Stimulated activated CD4-positive, alpha-beta T cell treated with anti-CD3 and anti-CD28 coated beads, TNF-alpha, amount 100 ng/mL, for 24 hours (primary cell): Measurements from ENCODE around the gene TRPM2.

Experiments
- DNase-seq, 3 experiments: peaks; one replicate each; pipeline ENCODE4 v3.0.0-alpha.2; 2020; ENCODE audit warnings: low read depth in 3 of 3

The TRPM2 gene

DNA sequence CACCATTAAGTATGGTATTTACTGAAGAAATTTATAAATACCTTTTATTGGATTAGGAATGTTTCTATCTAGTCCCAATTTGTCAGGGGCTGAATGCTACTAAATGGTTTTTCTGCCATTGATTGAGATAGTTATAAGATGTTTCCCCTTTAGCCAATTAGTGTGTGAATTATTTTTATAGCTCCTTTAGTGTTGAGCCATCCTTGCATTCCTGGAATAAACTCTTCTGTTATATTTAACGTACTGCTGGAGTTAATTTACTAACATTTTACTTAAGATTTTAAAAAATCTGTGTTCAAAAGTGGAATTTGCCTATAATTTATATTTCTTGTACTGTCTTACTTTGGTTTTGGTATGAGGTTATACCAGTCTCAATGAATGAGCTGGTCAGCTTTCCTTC, 76.5 kb downstream of the TRPM2 start:
- no peak for DNase-seq

DNA sequence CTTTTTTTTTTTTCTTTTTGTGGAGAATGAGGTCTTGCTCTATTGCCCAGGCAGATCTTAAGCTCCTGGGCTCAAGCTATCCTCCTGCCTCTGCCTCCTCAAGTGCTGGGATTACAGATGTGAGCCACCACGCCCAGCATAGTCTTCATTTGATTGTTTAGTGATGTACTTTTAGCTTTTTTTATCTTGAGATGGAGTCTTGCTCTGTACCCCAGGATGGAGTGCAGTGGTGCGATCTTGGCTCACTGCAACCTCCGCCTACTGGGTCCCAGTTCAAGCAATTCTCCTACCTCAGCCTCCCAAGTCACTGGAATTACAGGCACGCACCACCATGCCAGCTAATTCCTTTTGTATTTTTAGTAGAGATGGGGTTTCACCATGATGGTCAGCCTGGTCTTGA, 77.9 kb downstream of the TRPM2 start:
- no peak for DNase-seq

DNA sequence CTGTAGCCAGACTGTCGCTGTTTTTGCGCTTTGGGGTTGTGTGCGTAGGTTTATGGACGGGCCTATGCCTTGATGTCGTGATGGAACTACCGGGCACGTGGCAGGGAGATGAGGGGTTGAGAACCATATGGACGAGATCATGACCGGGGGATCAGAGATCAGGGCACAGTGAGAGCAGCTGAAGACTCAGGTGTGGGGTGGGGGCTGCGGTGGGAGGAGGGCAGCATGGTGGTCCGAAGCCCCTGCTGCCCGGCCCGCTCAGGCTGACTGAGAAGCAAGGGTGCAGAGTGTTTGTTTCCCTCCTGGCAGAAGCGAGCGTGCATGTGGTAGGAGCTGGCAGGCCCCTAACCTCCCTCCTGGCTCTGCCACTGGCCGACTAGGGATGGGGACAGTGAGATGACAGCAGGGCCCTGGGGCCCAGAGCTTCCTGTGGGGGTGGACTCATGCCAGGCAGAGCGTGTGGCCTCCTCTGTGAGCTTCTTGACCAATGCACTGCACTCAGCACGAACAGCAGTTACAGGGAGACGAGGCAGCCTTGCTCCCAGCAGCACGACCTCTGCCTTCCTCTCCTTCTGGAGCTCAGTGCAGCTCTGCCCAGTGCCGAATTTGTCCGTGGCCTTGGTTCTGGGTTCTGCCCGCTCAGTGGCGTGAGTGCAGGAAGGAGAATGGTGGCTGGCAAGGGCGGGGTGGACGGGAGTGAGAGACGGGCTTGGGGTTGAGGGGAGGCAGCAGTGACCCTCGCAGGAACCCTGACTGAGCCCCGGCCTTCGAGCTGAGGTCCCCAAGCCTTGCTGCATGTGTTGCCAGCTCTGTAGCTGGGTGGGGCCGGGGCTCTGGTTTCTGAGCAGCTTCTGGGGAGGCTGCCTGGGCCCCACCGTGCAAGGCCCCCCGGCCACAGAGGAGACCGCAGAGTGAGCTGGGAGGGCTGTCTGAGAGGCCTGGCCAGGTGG, 79.7 kb downstream of the TRPM2 start:
- no peak for DNase-seq

DNA sequence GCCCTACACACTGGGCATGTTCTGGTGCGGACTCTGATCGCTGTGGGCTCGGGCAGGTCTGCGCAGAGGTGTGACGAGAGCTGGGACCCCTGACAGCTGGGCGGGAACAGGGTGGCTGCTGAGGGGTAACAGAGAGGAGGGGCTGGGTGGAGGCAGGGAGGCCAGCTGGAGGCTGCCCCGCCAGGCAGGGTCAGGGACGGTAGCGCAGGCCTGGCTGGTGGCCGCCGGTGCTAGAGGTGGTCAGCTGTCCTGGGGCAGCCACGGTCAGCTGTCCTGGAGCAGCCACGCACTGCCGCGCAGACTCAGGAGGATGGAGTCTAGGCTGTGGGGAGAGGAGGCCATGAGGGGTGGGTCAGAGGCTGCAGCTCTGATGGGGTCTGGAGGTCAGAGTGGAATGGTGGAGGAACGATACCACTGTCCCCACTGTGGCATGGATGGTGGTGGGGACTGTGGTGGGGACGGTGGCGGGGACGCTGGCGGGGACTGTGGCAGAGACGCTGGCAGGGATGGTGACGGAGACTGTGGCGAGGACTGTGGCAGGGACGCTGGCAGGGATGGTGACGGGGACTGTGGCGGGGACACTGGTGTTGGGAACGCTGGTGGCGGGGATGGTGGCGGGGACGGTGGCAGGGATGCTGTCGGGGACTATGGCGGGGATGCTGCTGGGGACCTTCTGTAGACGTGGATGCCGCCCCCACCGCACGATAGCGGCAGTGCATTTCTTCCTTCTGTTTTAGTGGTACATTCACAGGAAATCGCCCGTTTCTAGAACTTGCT, 80.6 kb downstream of the TRPM2 start:
- no peak for DNase-seq

DNA sequence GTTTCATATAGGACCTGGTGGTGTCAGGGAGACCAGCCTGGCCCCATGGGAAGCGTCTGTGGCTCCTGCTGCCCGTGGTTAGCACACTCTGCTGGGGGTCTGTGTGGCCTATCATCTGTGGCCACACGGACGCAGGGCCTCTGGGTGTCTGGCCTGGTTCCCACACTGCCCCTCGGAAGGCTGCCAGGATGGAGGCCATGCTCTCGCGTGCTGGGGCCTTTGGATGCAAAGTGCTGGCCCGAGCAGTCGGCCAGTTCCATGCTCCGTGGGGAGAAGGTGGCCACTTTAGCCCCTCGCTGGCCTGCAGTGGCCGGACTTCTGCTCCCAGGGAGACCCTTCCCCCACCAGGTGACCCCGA, 81.1 kb downstream of the TRPM2 start:
- no peak for DNase-seq

DNA sequence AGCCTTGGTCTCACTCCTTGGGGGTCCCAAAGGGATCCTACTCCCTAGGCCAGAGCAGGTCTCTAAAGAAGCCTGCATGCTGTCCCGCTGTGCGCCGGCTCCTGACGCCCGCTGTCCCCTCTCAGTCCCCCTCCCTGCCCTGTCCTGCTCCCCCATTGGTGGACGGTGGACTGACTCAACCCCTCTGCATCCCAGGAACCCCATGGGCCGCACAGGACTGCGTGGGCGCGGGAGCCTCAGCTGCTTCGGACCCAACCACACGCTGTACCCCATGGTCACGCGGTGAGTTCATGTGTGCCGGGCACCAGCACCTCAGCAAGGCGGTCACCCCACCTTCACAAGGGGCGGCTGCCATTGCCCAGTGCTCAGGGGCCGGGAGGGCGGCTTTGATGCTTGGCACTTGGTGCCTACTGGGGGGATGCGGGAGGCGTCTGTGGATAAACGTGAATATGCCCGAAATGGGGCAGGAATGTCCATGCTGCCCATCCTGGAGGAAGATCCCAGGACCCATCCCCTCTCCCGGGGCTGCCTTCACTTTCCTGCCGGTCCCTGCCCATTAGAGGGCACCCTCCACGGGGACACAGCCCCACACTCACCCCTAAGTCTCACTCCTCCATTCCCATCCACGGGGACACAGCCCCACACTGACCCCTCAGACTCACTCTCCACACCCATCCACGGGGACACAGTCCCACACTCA, 81.7 kb downstream of the TRPM2 start:
- DNase-seq: no peak

DNA sequence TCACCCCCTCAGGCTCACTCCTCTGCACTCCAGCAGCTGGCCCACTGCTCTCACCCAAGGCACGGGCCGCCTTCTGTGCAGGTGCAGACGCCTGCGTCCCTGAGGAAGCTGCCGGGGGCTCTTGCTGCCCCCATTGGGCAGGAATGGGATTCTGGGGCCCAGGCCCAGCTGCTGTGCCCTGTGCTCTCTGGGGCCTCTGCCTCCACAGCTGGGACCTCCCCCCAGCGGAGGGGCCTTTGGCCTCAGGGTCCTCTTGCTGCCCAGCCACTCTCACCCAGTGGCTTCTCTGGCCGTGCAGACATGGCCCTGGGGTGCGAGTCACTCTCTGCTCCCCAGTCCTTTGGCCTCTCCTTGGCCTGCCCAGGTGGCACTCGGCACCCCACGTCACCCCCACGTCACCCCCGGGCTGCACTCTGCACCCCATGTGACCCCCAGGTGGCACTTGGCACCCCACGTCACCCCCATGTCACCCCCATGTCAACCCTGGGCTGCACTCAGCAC, 82.7 kb downstream of the TRPM2 start:
- DNase-seq: no peak

DNA sequence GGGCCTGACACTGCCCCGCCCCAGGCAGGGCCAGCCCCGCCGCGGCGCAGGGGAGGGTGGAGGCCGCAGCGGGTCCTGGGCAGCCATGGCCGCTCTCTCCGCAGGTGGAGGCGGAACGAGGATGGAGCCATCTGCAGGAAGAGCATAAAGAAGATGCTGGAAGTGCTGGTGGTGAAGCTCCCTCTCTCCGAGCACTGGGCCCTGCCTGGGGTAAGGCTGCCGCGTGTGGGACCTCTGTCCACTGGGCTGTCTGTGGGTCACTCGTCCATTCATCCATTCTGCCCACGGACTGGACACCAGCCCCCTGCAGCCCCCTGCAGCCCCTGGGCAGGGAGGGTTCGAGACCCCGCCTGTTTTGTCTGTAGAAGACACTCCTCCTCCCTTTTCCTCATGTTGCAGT, 83.5 kb downstream of the TRPM2 start:
- DNase-seq: no peak

DNA sequence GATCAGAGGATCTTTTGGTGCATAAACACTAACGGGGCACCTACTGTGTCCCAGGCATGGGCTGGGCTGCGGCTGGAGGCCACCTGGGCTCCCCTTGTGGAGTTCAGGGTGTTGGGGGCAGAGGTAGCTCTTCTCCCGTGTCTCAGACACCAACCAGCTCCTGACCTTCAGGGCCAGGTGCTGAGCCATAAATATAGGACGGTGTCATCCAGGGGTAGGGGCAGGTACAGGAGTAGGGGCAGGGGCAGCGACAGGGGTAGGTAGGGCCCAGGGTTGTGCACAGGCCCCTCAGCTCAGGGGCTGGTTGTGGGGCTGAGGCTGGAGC, 83.9 kb downstream of the TRPM2 start:
- DNase-seq: no peak

DNA sequence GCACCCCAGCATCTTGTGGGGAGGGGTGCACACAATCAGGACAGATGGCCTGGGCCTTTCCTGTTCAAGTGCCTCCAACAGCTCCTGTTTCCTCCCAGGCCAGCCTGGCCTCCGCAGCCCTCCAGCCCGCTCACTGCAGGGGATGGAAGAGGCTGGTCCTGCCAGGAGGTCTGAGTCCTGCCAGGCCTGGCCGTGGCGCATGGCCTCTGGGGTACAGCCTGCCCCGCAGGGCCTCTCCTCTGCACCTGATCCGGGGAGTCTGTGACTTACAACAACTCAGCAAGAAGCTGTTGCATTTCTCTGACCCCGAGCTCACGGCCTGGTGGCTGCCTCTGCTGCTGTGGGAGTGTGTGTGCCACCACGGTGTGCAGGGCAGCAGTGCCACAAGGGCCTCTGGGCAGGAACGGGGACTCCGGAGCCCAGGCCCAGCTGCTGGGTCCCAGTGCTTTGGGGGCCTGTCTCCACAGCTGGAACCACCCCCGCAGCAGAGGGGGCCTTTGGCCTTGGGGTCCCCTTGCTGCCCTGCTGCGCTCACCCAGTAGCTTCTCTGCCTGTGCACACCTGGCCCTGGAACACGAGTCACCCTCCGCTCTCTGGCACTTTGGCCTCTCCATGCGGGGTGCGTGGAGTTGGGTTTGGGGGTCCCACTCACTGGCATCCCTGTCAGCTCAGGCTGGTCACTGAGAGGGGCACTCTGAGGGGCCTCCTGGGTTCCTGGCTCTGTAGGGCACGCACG, 84.4 kb downstream of the TRPM2 start:
- no peak for DNase-seq

DNA sequence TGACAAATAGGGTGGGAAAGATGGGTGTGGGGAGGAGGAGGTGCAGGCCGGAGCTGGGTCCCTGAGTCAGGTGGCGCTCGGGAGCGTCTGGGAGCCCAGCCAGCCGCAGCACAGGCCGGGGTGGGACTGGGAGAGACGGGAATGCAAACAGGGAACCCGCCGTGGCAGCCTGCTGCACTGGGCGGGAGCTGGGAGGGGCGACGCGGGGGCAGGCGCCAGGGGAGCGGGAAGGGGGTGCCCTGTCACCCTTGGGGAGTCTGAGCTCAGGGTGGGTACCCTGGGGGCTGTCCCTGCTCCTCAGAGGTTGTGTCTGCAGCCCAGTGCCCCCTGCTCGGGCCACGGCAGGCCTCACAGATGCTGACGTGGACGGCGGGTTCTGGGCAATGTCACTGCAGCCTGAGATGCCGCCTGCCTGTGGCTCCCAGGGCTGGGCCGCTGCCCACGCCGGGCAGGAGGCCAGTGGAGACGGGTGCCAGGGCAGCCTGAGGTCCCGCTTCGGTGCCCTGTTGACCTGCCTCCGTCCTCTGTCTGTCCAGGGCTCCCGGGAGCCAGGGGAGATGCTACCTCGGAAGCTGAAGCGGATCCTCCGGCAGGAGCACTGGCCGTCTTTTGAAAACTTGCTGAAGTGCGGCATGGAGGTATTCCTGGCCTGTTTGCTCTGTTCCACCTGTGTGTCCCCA, 85.2 kb downstream of the TRPM2 start:
- no peak for DNase-seq

DNA sequence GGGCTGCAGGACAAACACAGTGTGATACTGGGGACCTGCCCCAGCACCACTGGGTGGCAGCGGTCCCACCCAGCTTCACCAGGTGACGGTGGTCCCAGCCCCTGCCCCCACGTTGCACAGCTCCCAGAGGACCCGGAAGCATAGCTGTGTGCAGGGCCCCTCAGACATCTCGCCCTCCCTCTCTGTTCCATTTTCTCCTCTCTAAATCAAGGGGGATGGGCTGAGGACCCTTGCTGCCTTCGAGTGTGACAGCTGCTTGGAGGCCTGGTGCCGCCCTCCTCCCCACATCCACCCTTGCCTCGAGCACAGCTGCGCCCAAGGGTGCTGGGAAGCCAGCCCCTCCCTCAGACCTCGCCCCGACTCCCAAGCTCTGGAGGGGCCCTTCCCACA, 85.8 kb downstream of the TRPM2 start:
- DNase-seq: no peak

DNA sequence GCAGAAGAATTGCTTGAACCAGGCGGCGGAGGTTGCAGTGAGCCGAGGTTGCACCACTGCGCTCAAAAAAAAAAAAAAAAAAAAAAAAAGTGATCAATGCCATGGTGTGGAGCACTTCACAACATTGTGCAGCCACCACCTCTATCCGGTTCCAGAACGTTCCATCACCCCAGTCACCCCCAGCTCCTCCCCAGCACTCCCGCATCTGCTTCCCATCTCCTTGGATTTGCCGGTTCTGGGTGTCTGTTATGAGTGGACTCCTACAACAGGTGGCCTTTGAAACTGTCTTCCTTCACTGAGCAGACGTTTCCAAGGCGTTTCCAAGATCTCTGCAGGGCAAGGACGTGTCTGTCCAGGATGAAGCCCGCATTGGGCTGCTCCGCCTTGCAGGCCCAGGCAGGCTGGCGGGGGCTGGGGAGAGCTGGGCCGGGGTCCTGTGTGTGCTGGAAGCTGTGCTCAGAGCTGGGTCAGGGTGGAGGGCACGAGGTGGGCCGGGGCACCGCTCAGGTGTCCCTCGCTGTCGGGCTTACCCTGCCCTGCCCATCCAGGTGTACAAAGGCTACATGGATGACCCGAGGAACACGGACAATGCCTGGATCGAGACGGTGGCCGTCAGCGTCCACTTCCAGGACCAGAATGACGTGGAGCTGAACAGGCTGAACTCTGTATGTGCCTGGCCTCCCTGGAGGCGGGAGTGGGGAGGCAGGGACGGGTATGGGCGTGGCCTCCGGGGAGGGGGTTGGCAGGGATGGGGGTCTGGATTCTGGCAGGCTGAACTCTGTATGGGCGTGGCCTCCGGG, 87.0 kb downstream of the TRPM2 start:
- DNase-seq: no peak

DNA sequence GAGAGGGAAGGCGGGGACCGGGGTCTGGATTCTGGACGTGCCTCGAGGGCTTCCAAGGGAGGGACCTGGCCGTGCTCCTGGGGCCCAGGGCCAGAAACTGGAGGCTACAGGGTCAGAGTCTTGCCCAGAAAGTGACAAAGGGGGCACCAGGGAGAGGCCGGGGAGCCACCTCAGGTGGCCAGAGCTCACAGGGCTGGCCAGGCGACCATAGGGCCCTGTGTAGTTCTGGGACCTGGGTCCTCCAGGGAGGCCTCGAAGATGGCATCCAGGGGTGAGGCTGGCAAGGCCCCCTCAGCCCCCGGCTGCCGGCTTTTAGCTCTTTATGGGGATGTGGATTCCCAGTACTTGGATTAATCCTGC, 87.6 kb downstream of the TRPM2 start:
- no peak for DNase-seq

DNA sequence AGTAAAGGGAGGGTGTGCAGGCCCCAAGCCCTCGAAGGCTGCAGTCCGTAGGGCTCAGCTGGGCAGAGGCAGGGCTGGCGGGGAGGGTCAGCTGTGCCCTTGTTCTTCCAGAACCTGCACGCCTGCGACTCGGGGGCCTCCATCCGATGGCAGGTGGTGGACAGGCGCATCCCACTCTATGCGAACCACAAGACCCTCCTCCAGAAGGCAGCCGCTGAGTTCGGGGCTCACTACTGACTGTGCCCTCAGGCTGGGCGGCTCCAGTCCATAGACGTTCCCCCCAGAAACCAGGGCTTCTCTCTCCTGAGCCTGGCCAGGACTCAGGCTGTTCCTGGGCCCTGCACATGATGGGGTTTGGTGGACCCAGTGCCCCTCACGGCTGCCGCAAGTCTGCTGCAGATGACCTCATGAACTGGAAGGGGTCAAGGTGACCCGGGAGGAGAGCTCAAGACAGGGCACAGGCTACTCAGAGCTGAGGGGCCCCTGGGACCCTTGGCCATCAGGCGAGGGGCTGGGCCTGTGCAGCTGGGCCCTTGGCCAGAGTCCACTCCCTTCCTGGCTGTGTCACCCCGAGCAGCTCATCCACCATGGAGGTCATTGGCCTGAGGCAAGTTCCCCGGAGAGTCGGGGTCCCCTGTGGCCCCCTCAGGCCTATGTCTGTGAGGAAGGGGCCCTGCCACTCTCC, 88.3 kb downstream of the TRPM2 start:
- no peak for DNase-seq

DNA sequence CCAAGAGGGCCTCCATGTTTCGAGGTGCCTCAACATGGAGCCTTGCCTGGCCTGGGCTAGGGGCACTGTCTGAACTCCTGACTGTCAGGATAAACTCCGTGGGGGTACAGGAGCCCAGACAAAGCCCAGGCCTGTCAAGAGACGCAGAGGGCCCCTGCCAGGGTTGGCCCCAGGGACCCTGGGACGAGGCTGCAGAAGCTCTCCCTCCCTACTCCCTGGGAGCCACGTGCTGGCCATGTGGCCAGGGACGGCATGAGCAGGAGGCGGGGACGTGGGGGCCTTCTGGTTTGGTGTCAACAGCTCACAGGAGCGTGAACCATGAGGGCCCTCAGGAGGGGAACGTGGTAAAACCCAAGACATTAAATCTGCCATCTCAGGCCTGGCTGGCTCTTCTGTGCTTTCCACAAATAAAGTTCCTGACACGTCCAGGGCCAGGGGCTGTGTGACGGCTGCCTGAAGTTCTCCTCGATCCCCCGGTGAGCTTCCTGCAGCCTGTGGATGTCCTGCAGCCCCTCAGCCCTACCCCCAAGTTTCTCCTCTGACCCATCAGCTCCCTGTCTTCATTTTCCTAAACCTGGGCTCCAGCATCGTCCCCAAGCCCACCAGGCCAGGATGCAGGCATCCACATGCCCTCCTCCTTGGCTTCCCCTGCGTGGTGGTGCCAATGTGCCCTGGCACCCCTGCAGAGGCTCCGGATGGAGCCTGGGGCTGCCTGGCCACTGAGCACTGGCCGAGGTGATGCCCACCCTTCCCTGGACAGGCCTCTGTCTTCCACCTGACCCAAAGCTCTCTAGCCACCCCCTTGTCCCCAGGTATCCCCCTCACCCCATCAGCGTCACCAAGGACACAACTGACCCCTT, 89.1 kb downstream of the TRPM2 start:
- no peak for DNase-seq

DNA sequence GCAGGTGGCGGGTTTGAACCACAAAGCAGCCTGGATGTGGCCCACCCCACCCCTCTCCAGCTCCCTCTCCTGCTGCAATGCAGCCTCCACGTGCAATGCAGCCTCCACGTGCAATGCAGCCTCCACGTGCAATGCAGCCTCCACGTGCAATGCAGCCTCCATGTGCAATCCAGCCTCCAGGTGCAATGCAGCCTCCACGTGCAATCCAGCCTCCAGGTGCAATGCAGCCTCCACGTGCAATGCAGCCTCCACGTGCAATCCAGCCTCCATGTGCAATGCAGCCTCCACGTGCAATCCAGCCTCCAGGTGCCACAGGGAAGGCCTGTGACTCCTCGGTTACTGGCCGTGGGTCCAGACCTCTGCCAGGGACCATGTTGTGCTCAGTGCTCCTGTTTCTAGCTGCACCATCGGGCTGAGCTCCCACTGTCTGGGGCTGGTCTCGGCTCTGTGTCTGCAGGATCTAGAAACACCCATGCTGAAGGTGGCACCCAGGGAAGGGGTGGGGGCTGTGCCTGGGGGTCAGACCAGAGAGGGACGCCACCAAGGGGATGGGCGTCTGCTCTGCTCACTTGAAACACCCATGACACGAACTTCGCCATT, 90.0 kb downstream of the TRPM2 start:
- DNase-seq: no peak

DNA sequence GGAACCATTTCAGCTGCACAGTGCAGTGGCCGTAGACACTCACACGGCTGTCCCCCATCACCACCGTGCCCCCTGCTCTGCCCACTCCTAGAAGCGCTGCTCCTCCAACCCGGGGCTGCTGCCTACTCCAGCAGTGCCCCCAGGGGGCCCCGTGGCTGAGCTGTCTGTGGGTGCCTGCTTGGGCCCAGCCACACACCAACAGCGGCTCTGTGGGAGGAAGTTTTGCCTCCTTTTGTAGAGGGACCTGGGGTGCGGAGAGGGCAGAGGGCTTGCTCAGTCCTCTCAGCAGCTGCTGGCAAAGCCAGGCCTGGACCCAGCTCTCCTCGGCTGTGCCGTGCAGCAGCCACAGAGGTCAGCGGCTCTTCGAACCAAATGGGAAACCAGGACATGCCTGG, 90.5 kb downstream of the TRPM2 start:
- no peak for DNase-seq
